H9 (cell line): Measurements from ENCODE around the gene NEURL1B. TPM values are rescaled to one million over a fixed set of nuclear protein-coding genes. Genes with fewer than 3 reads are reported as not detected.

Experiments used
- DNase-seq: peaks from one replicate; pipeline ENCODE4 v3.0.0-alpha.2; 2017
- H2AFZ ChIP-seq: one replicate; pipeline ENCODE4 v1.6.1; 2013; ENCODE audit warnings: mild to moderate bottlenecking, low read length, control low read depth, moderate library complexity
- H2AK5ac ChIP-seq: 2 replicates; pipeline ENCODE4 v1.6.1; 2013; ENCODE audit warnings: low read length, control low read depth, mixed read lengths; ENCODE audit not compliant: insufficient read length
- H2BK120ac ChIP-seq: one replicate; pipeline ENCODE4 v1.6.1; 2013; ENCODE audit warnings: low read depth, mild to moderate bottlenecking, low read length, control low read depth, inconsistent platforms; ENCODE audit not compliant: poor library complexity, severe bottlenecking
- H2BK12ac ChIP-seq: 2 replicates; pipeline ENCODE4 v1.6.1; 2013; ENCODE audit warnings: low read length, control low read depth, mixed read lengths, low read depth; ENCODE audit not compliant: insufficient read length
- H2BK15ac ChIP-seq: 2 replicates; pipeline ENCODE4 v1.6.1; 2013; ENCODE audit warnings: low read depth, low read length, control low read depth
- H2BK20ac ChIP-seq: one replicate; pipeline ENCODE4 v1.6.1; 2013; ENCODE audit warnings: low read depth, mild to moderate bottlenecking, low read length, control low read depth, inconsistent platforms; ENCODE audit not compliant: poor library complexity, severe bottlenecking
- H2BK5ac ChIP-seq: 2 replicates; pipeline ENCODE4 v1.6.1; 2013; ENCODE audit warnings: low read length, control low read depth, mixed read lengths; ENCODE audit not compliant: insufficient read length
- H3K14ac ChIP-seq: 2 replicates; pipeline ENCODE4 v1.6.1; 2013; ENCODE audit warnings: low read length, control low read depth; ENCODE audit not compliant: insufficient read depth
- H3K18ac ChIP-seq: 2 replicates; pipeline ENCODE4 v1.6.1; 2013; ENCODE audit warnings: low read depth, mild to moderate bottlenecking, mixed read lengths, low read length, control low read depth; ENCODE audit not compliant: insufficient read length
- H3K23ac ChIP-seq: 2 replicates; pipeline ENCODE4 v1.6.1; 2013; ENCODE audit warnings: low read length, control low read depth, mixed read lengths, low read depth; ENCODE audit not compliant: insufficient read length
- H3K23me2 ChIP-seq: 2 replicates; pipeline ENCODE4 v1.6.1; 2013; ENCODE audit warnings: low read depth, mild to moderate bottlenecking, mixed read lengths, low read length, control low read depth; ENCODE audit not compliant: insufficient read length, poor library complexity, severe bottlenecking
- H3K27ac ChIP-seq: 2 replicates; pipeline ENCODE4 v1.5.1; 2013; ENCODE audit warnings: low read length, control low read depth, mixed read lengths, low read depth; ENCODE audit not compliant: insufficient read length
- H3K27me3 ChIP-seq: 2 replicates; pipeline ENCODE4 v1.6.1; 2013; ENCODE audit warnings: low read length, control low read depth, inconsistent platforms; ENCODE audit not compliant: insufficient read depth
- H3K4ac ChIP-seq: 2 replicates; pipeline ENCODE4 v1.6.1; 2013; ENCODE audit warnings: low read depth, mild to moderate bottlenecking, control low read depth, inconsistent platforms, low read length, moderate library complexity
- H3K4me1 ChIP-seq: 2 replicates; pipeline ENCODE4 v1.6.1; 2013; ENCODE audit warnings: low read length, control low read depth, inconsistent platforms; ENCODE audit not compliant: insufficient read depth
- H3K4me2 ChIP-seq: 2 replicates; pipeline ENCODE4 v1.6.1; 2013; ENCODE audit warnings: low read length, control low read depth, mixed read lengths; ENCODE audit not compliant: insufficient read length, insufficient read depth
- H3K56ac ChIP-seq: 2 replicates; pipeline ENCODE4 v1.6.1; 2013; ENCODE audit warnings: low read depth, mild to moderate bottlenecking, mixed read lengths, low read length, control low read depth; ENCODE audit not compliant: insufficient read length
- H3K79me1 ChIP-seq: 2 replicates; pipeline ENCODE4 v1.6.1; 2013; ENCODE audit warnings: low read depth, mild to moderate bottlenecking, moderate library complexity, low read length, control low read depth, inconsistent platforms; ENCODE audit not compliant: insufficient read depth, poor library complexity, severe bottlenecking
- H3K79me2 ChIP-seq: 2 replicates; pipeline ENCODE4 v1.6.1; 2013; ENCODE audit warnings: low read length, control low read depth, inconsistent platforms; ENCODE audit not compliant: insufficient read depth
- H3K9ac ChIP-seq: 2 replicates; pipeline ENCODE4 v1.6.1; 2013; ENCODE audit warnings: low read length, control low read depth, mixed read lengths; ENCODE audit not compliant: insufficient read length; ENCODE audit errors: extremely low read depth
- H3K9me3 ChIP-seq: one replicate; pipeline ENCODE4 v1.6.1; 2013; ENCODE audit warnings: low read depth, low read length, inconsistent platforms; ENCODE audit not compliant: control insufficient read depth
- H3T11ph ChIP-seq: one replicate; pipeline ENCODE4 v1.6.1; 2013; ENCODE audit warnings: mild to moderate bottlenecking, low read length, control low read depth, inconsistent platforms
- H4K20me1 ChIP-seq: one replicate; pipeline ENCODE4 v1.6.1; 2013; ENCODE audit not compliant: control insufficient read depth, insufficient read length, insufficient read depth
- H4K5ac ChIP-seq: 2 replicates; pipeline ENCODE4 v1.6.1; 2013; ENCODE audit warnings: low read depth, mild to moderate bottlenecking, mixed read lengths, low read length, control low read depth; ENCODE audit not compliant: insufficient read length
- H4K8ac ChIP-seq: replicated peaks from 2 replicates; pipeline ENCODE4 v1.6.1; 2013; ENCODE audit warnings: low read length, control low read depth, mixed read lengths, low read depth; ENCODE audit not compliant: insufficient read length
- H4K91ac ChIP-seq: 2 replicates; pipeline ENCODE4 v1.6.1; 2013; ENCODE audit warnings: low read depth, mild to moderate bottlenecking, moderate library complexity, mixed read lengths, low read length, control low read depth; ENCODE audit not compliant: insufficient read length
- H3K27ac Mint-ChIP-seq, 3 experiments: 2 replicates in 2 of 3; 3 replicates in 1 of 3; pipeline ENCODE4 v1.8.0; 2020 to 2021; ENCODE audit warnings: mixed read lengths in 3 of 3, mild to moderate bottlenecking in 1 of 3, moderate library complexity in 1 of 3
- H3K27me3 Mint-ChIP-seq: 2 replicates; pipeline ENCODE4 v1.8.0; 2021; ENCODE audit warnings: low read depth, mild to moderate bottlenecking, moderate library complexity, mixed read lengths
- H3K36me3 Mint-ChIP-seq, 3 experiments: 2 replicates in 2 of 3; 3 replicates in 1 of 3; pipeline ENCODE4 v1.8.0; 2020 to 2021; ENCODE audit warnings: low read depth in 3 of 3, mixed read lengths in 3 of 3; ENCODE audit not compliant: insufficient read depth in 1 of 3
- H3K4me1 Mint-ChIP-seq, 2 experiments: 2 replicates each; pipeline ENCODE4 v1.8.0; 2020; ENCODE audit warnings: mixed read lengths in 2 of 2
- H3K4me3 Mint-ChIP-seq, 2 experiments: 2 replicates in 1 of 2; 3 replicates in 1 of 2; pipeline ENCODE4 v1.8.0; 2020 to 2021; ENCODE audit warnings: mild to moderate bottlenecking in 2 of 2, mixed read lengths in 2 of 2, moderate library complexity in 1 of 2
- H3K9me3 Mint-ChIP-seq, 2 experiments: 2 replicates in 1 of 2; 3 replicates in 1 of 2; pipeline ENCODE4 v1.8.0; 2020; ENCODE audit warnings: mild to moderate bottlenecking in 2 of 2, mixed read lengths in 2 of 2, moderate library complexity in 1 of 2
- WGBS: extraction: QIAGEN DNeasy Blood & Tissue Kit; methylation state at CpG from one replicate; pipeline ENCODE4 v1.1.7; 2013; ENCODE audit warnings: missing lambda C conversion rate, low lambda C conversion rate, mixed read lengths; ENCODE audit not compliant: insufficient read length; ENCODE audit errors: extremely low coverage; 5-methylcytosine and 5-hydroxymethylcytosine counted together
- total RNA-seq: library from RNA; stranded (reverse); gene quantifications from 2 replicates; pipeline ENCODE4 v1.2.1, GENCODE V29; 2021
- TF ChIP-seq, protein P1 (sequence below): fragments of 200-600 bp; sonication (generic); conservative IDR thresholded peaks from 3 replicates; pipeline ENCODE4 v1.8.0; 2021; ENCODE audit warnings: antibody characterized with exemption, mild to moderate bottlenecking

NEURL1B gene
- total RNA-seq, 1 experiment from 2014 or later: 3.6 TPM

DNA sequence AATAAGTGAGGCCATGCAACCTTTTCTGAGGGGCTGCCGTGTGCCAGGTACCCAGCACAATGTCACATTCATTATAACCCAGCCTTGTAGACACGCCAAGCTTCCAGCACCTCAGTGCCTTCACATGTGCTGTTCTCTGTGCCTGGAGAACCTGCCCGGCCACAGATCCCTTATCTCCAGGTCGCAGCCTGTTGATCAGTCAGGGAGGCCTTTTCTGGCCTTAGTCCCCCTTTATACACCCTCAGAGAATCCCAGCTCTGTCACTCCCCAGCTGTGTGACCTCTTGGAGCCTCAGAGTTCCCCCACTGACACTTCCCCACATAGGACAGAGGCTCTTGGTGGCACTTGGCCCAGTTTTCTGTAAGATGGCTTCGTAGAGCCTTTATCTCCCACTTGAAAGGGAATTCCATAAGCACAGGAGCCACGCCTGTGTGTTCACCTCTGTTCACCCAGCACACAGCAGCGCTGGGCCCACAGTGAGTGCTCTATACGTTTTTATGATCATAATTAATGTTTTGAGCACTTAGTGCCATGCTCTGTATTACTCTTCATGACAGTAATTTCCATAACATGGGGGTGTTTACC, 38.7 kb downstream of the NEURL1B start:
- Histone ChIP-seq H3K23ac (no peak overlapping the region), H2BK12ac (no peak overlapping the region), H3T11ph (no peak overlapping the region), H3K27ac (no peak overlapping the region), H2BK120ac (no peak overlapping the region), H3K4ac (no peak overlapping the region), H3K79me2 (no peaks in the 10 kb centered on the region), H3K56ac (no peak overlapping the region), H2BK15ac (no peak overlapping the region), H4K8ac (no peak overlapping the region), H3K14ac (no peak overlapping the region), H3K23me2 (no peaks in the 10 kb centered on the region), H2AK5ac (no peak overlapping the region), H3K9ac (no peak overlapping the region), H2BK5ac (no peak overlapping the region), H3K27me3 (no peaks in the 10 kb centered on the region; the same call in 1 of the 2 replicates), H3K4me1 (no peaks in the 10 kb centered on the region), H4K20me1 (no peaks in the 10 kb centered on the region), H3K4me2 (no peak overlapping the region), H2BK20ac (no peak overlapping the region), H3K79me1 (no peaks in the 10 kb centered on the region), H3K9me3 (no peaks in the 10 kb centered on the region), H4K91ac (no peak overlapping the region), H4K5ac (no peak overlapping the region), H3K18ac (no peak overlapping the region), H2AFZ (no peak overlapping the region)
- Mint-ChIP-seq H3K4me1 (peaks cover 2 to 20% of the 10 kb centered on the region in 2 experiments; a peak in 3 of 4 replicates), H3K4me3 (no peak overlapping the region), H3K27ac (no peak overlapping the region), H3K36me3 (peaks cover 0 to 2% (median 0%) of the 10 kb centered on the region in 3 experiments; a peak in 1 of 7 replicates), H3K27me3 (peaks cover 24% of the 10 kb centered on the region), H3K9me3 (no peaks in the 10 kb centered on the region)
- TF ChIP-seq, protein P1, sequence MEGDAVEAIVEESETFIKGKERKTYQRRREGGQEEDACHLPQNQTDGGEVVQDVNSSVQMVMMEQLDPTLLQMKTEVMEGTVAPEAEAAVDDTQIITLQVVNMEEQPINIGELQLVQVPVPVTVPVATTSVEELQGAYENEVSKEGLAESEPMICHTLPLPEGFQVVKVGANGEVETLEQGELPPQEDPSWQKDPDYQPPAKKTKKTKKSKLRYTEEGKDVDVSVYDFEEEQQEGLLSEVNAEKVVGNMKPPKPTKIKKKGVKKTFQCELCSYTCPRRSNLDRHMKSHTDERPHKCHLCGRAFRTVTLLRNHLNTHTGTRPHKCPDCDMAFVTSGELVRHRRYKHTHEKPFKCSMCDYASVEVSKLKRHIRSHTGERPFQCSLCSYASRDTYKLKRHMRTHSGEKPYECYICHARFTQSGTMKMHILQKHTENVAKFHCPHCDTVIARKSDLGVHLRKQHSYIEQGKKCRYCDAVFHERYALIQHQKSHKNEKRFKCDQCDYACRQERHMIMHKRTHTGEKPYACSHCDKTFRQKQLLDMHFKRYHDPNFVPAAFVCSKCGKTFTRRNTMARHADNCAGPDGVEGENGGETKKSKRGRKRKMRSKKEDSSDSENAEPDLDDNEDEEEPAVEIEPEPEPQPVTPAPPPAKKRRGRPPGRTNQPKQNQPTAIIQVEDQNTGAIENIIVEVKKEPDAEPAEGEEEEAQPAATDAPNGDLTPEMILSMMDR: no peak
- DNase-seq: no peak
- WGBS: no CpG with 5 or more reads among the region's 8 CpGs
